CD4-positive, CD25-positive, alpha-beta regulatory T cell (primary cell): ENCODE results near the gene NT5M. TPM values are rescaled to one million over a fixed set of nuclear protein-coding genes. Genes with fewer than 3 reads are reported as not detected.
A peak's percentile ranks its signal among the peaks of the same experiment; 100 is the strongest.

Source experiments
- ATAC-seq, 2 donors: fragments of 150-1000 bp; cut with Tn5 transposase; one replicate each; pipeline ENCODE4 v1.10.0; 2021; ENCODE audit warnings: low read depth in 2 of 2, moderate number of reproducible peaks in 2 of 2, moderate library complexity in 1 of 2
- DNase-seq, 3 donors: peaks; one replicate each; pipeline versions ENCODE4 v3.0.0 to v3.0.0-alpha.2; 2012 to 2022; ENCODE audit warnings: mixed read lengths in 1 of 3
- H3K27ac ChIP-seq: one replicate; pipeline ENCODE4 v1.7.0; 2013; ENCODE audit warnings: mild to moderate bottlenecking, low read length; ENCODE audit not compliant: insufficient read depth, poor library complexity, severe bottlenecking
- H3K27me3 ChIP-seq: one replicate; pipeline ENCODE4 v1.7.0; 2013; ENCODE audit warnings: low read length; ENCODE audit not compliant: control insufficient read depth, insufficient read depth
- H3K36me3 ChIP-seq: one replicate; pipeline ENCODE4 v1.7.0; 2013; ENCODE audit warnings: mild to moderate bottlenecking, low read length, moderate library complexity; ENCODE audit not compliant: control insufficient read depth, insufficient read depth
- H3K4me1 ChIP-seq: 2 replicates; pipeline ENCODE4 v1.7.0; 2013; ENCODE audit warnings: mild to moderate bottlenecking, low read length; ENCODE audit not compliant: insufficient read depth, control insufficient read depth, poor library complexity, severe bottlenecking
- H3K4me3 ChIP-seq: one replicate; pipeline ENCODE4 v1.7.0; 2013; ENCODE audit warnings: low read depth, mild to moderate bottlenecking, low read length, moderate library complexity
- H3K9me3 ChIP-seq, 2 experiments: 1 replicate in 1 of 2; 2 replicates in 1 of 2; pipeline ENCODE4 v1.7.0; 2013; ENCODE audit warnings: low read length in 2 of 2, mild to moderate bottlenecking in 1 of 2, moderate library complexity in 1 of 2; ENCODE audit not compliant: control insufficient read depth in 2 of 2
- H3K27ac Mint-ChIP-seq, 3 donors: one replicate each; pipeline ENCODE4 v1.8.0; 2020 to 2022; ENCODE audit warnings: mild to moderate bottlenecking in 3 of 3, mixed read lengths in 3 of 3, moderate library complexity in 2 of 3
- H3K27me3 Mint-ChIP-seq: one replicate; pipeline ENCODE4 v1.8.0; 2022; ENCODE audit warnings: mild to moderate bottlenecking, mixed read lengths
- H3K36me3 Mint-ChIP-seq: one replicate; pipeline ENCODE4 v1.8.0; 2020; ENCODE audit warnings: mixed read lengths
- H3K4me1 Mint-ChIP-seq, 4 donors: one replicate each; pipeline ENCODE4 v1.8.0; 2020 to 2022; ENCODE audit warnings: mixed read lengths in 4 of 4, mild to moderate bottlenecking in 1 of 4
- H3K4me3 Mint-ChIP-seq, 4 donors: one replicate each; pipeline ENCODE4 v1.8.0; 2020 to 2022; ENCODE audit warnings: mild to moderate bottlenecking in 4 of 4, mixed read lengths in 4 of 4, moderate library complexity in 3 of 4
- H3K9me3 Mint-ChIP-seq, 7 donors: one replicate each; pipeline ENCODE4 v1.8.0; 2020 to 2022; ENCODE audit warnings: mixed read lengths in 7 of 7, mild to moderate bottlenecking in 3 of 7, moderate library complexity in 2 of 7
- polyA plus RNA-seq, 4 donors: library from polyadenylated mRNA; unstranded; fragments of 300-500 nt; fragmentation: Illumina TruSeq; gene quantifications; one replicate each; pipeline ENCODE4 v1.2.3, GENCODE V29; 2021
- total RNA-seq: library from RNA; stranded (reverse); gene quantifications from one replicate; pipeline ENCODE4 v1.2.3, GENCODE V29; 2022

The NT5M gene
- total and polyA plus RNA-seq, 5 donors from 2014 or later: 0.75 to 3.9 (median 2.0) TPM

DNA sequence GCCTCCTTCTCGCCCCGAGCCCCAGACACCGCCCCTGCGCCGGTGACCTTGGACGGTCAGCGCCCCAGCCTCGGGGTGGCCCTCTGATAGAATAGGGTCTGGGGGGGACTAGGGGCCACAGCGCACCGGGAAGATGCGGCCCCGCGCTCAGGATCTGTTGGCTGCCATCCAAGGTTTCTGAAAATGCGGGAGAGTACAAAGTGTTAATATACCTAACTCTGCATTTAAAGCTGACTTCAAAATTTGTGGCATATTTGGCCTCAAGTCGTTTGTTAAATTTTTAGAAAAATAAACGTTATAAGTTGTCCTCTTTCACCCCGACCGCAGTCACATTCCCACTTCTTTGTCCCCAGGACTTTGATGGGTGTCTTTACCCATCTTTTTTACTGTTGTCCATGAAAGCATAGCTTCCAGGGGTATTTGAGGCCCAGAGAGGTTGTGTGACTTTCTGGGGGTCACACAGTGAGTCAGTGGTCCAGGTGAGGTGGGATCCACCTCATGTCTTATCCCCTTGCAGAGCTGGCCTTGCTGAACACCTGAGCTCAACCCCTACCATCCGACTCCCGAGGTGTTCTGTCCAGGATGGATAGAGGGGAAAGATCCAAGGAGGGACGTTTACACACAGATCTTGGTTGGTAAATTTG lies 796 bp downstream of the NT5M start:
- peak overlapping the region; percentile 72 to 87 (median 87) for H3K27ac Mint-ChIP-seq
- Histone ChIP-seq H3K27me3 (no peaks in the 10 kb centered on the region), H3K9me3 (no peaks in the 10 kb centered on the region), H3K27ac (peak overlapping the region; percentile 41), H3K36me3 (no peaks in the 10 kb centered on the region), H3K4me1 (peaks cover 35% of the 10 kb centered on the region), H3K4me3 (peak overlapping the region; percentile 30)
- peaks cover 3% of the 10 kb centered on the region for H3K36me3 Mint-ChIP-seq
- ATAC-seq (no peak), DNase-seq (no peak)
- no peaks in the 10 kb centered on the region for H3K9me3 Mint-ChIP-seq
- peak overlapping the region; percentile 81 to 92 (median 84) for H3K4me3 Mint-ChIP-seq
- H3K4me1 Mint-ChIP-seq: peaks cover 6 to 38% (median 17%) of the 10 kb centered on the region in 4 donors
- H3K27me3 Mint-ChIP-seq: no peaks in the 10 kb centered on the region

DNA sequence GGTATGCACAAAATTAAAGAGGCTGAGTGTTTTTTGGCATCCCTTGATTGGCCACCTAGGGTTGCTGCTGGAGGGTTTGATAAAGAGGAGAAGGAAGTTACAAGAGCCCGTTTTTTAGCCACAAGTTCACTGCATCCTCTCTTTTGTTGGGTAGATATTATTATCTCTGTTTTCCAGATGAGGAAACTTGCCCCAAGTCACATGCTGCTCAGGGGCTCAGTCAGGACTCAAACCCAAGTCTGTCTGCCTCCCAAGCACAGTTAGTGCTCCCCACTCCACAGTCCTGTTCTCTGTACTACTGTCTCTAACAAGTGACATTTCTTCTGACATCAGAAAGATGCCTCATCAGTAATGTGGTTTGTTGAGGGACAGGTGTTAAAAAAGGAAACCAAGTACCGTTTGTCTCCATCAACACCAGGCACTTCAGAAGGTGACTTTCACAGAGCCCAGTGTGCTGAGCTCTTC lies 1.4 kb downstream of the NT5M start:
- peak overlapping the region; percentile 81 to 92 (median 84) for H3K4me3 Mint-ChIP-seq
- Histone ChIP-seq H3K36me3 (no peaks in the 10 kb centered on the region), H3K4me1 (peaks cover 35% of the 10 kb centered on the region), H3K9me3 (no peaks in the 10 kb centered on the region), H3K27me3 (no peaks in the 10 kb centered on the region), H3K4me3 (peak overlapping the region; percentile 30), H3K27ac (peak overlapping the region; percentile 41)
- peaks cover 3% of the 10 kb centered on the region for H3K36me3 Mint-ChIP-seq
- peak; percentile 46 to 60 for ATAC-seq
- DNase-seq: peak in 2 of 3 donors; percentile 46 to 69
- H3K27me3 Mint-ChIP-seq: no peaks in the 10 kb centered on the region
- H3K4me1 Mint-ChIP-seq: peaks cover 6 to 38% (median 17%) of the 10 kb centered on the region in 4 donors
- H3K9me3 Mint-ChIP-seq: no peaks in the 10 kb centered on the region
- H3K27ac Mint-ChIP-seq: peak overlapping the region; percentile 72 to 87 (median 87)

DNA sequence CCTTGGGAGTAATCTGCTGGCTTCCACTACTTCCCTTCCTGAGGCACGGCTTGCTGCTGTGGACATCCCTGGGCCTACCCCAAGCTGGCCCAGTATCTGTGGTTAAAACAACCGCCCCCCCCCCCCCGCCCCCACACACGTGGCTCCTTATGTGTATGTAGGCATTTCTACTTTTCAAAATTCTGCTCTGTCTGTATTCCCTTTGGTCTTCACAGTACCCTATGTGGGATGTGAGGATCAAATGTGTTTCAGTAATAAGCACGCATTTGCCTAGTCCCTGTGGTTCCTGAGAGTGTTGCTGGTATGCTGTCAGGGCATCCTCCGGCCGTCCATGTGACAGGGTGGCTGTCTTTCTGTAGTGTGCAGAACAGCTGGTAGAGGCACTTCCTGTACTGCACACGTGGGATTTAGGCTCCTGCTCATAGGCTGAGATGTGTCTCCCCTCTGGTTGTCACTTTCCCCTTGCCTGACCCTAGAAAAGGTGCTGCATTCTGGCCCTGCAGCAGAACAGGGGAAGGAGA lies 2.2 kb downstream of the NT5M start:
- Histone ChIP-seq H3K4me3 (peak overlapping the region; percentile 53), H3K36me3 (no peaks in the 10 kb centered on the region), H3K27ac (peak overlapping the region; percentile 41), H3K9me3 (no peaks in the 10 kb centered on the region), H3K4me1 (peaks cover 35% of the 10 kb centered on the region), H3K27me3 (no peaks in the 10 kb centered on the region)
- H3K9me3 Mint-ChIP-seq: no peaks in the 10 kb centered on the region
- peaks cover 6 to 33% (median 17%) of the 10 kb centered on the region in 4 donors for H3K4me1 Mint-ChIP-seq
- peak; percentile 82 to 85 for ATAC-seq
- peaks cover 3% of the 10 kb centered on the region for H3K36me3 Mint-ChIP-seq
- peak overlapping the region; percentile 80 to 89 (median 84) for H3K4me3 Mint-ChIP-seq
- DNase-seq: peak; percentile 26 to 86 (median 57)
- H3K27me3 Mint-ChIP-seq: no peaks in the 10 kb centered on the region
- H3K27ac Mint-ChIP-seq: peak overlapping the region in 2 of 3 donors; percentile 16 to 95

DNA sequence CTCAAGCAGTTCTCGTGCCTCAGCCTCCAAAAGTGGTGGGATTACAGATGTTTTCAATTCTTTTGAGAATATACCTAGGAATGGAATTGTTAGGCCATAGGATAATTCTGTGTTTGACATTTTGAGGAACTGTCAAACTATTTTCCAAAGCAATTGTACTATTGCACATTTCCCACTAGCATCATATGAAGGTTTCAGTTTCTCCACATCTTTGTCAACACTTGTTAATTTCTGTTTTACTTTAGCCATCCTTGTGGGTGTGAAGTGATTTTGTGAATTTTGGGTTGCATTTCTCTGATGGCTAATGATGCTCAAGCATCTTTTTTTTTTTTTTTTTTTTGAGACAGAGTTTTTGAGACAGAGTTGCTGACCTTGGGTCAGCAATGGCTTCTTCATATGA lies 6.2 kb downstream of the NT5M start:
- peaks cover 0 to 1% (median 0%) of the 10 kb centered on the region in 7 donors for H3K9me3 Mint-ChIP-seq
- no peak overlapping the region for H3K4me3 Mint-ChIP-seq
- DNase-seq (no peak), ATAC-seq (no peak)
- H3K36me3 ChIP-seq: no peaks in the 10 kb centered on the region
- H3K4me3 ChIP-seq: no peak overlapping the region
- peaks cover 13% of the 10 kb centered on the region for H3K36me3 Mint-ChIP-seq
- H3K27ac Mint-ChIP-seq: no peak overlapping the region
- no peaks in the 10 kb centered on the region for H3K27me3 Mint-ChIP-seq
- H3K4me1 Mint-ChIP-seq: peaks cover 6 to 20% (median 11%) of the 10 kb centered on the region in 4 donors
- H3K27me3 ChIP-seq: no peaks in the 10 kb centered on the region
- H3K27ac ChIP-seq: no peak overlapping the region
- no peaks in the 10 kb centered on the region for H3K9me3 ChIP-seq
- H3K4me1 ChIP-seq: peaks cover 21% of the 10 kb centered on the region

DNA sequence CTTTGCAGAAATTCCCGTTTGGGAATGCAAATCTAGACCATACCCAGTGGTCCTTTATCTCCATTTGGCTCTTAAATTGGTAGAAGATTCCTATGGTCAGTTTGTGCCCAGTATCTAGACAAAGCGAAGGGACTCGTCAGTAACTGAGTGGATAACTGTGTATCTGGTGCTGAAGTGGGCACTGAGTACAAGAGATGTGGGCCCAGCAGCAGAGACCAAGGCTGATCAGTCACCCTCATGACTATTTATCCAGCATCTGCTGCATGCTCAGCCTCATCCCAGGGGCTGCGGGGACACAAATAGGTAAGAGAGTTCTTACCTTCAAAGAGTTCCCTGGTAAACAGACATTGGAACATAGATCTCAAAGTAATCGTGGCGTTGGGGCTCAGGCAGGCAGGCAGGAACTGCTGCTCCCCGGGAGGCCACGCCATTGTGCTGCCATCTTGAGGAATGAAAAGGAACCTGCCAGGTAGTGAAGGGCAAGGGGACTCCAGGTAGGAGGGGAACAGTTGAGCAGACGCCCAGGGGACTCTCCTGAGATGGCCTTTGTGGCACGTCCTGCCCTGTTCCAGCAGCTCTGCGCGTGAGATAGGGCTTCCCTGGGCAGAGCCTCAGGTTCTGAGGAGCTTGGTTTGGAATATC lies 10.3 kb downstream of the NT5M start:
- H3K27me3 Mint-ChIP-seq: no peaks in the 10 kb centered on the region
- no peak overlapping the region for H3K4me3 Mint-ChIP-seq

DNA sequence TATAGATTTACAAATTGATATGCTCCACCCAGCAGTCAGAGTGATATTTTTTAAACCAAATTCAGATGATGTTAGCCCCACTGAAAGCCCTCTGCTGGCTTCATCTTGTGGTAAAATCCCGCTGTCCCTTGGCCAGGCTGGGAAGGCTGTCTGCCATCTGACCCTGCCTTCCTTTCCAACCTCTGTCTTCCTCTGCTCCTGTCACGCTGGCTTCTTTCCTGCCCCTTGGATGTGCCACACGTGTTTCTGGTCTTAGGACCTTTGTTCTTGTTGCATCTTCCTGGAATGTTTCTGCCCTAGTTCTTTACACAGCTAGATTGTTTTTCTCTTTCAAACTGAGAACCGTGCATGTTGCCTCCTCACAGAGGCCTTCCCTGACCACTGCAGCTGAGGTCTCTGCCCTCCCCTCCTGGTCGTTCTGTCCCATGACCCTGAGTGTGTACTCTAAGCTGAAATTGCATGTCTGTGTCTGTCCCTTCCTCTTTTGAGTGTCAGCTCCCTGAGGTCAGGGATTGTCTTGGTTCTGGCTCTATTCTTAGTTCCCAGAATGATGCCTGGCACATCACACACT lies 11.4 kb downstream of the NT5M start:
- no peaks in the 10 kb centered on the region for H3K27me3 ChIP-seq
- H3K36me3 ChIP-seq: no peaks in the 10 kb centered on the region
- Mint-ChIP-seq H3K4me3 (no peak overlapping the region), H3K27ac (no peak overlapping the region), H3K27me3 (no peaks in the 10 kb centered on the region), H3K9me3 (peaks cover 0 to 1% (median 0%) of the 10 kb centered on the region in 7 donors), H3K36me3 (peaks cover 10% of the 10 kb centered on the region), H3K4me1 (peaks cover 0 to 5% (median 0%) of the 10 kb centered on the region in 4 donors)
- H3K4me3 ChIP-seq: no peak overlapping the region
- DNase-seq (no peak), ATAC-seq (no peak)
- H3K4me1 ChIP-seq: peaks cover 6% of the 10 kb centered on the region
- H3K27ac ChIP-seq: no peak overlapping the region
- no peaks in the 10 kb centered on the region for H3K9me3 ChIP-seq

More for the DNA sequence above, 10.3 kb downstream of the NT5M start:
- Histone ChIP-seq H3K4me3 (no peak overlapping the region), H3K4me1 (peaks cover 6% of the 10 kb centered on the region), H3K9me3 (no peaks in the 10 kb centered on the region), H3K27ac (no peak overlapping the region), H3K27me3 (no peaks in the 10 kb centered on the region), H3K36me3 (no peaks in the 10 kb centered on the region)
- peak; percentile 60 to 82 (median 80) for DNase-seq
- Mint-ChIP-seq H3K9me3 (peaks cover 0 to 1% (median 0%) of the 10 kb centered on the region in 7 donors), H3K27ac (peak overlapping the region in 1 of 3 donors; percentile 59), H3K36me3 (peaks cover 13% of the 10 kb centered on the region), H3K4me1 (peaks cover 0 to 5% (median under 1%) of the 10 kb centered on the region in 4 donors)
- ATAC-seq: peak; percentile 93 to 96

DNA sequence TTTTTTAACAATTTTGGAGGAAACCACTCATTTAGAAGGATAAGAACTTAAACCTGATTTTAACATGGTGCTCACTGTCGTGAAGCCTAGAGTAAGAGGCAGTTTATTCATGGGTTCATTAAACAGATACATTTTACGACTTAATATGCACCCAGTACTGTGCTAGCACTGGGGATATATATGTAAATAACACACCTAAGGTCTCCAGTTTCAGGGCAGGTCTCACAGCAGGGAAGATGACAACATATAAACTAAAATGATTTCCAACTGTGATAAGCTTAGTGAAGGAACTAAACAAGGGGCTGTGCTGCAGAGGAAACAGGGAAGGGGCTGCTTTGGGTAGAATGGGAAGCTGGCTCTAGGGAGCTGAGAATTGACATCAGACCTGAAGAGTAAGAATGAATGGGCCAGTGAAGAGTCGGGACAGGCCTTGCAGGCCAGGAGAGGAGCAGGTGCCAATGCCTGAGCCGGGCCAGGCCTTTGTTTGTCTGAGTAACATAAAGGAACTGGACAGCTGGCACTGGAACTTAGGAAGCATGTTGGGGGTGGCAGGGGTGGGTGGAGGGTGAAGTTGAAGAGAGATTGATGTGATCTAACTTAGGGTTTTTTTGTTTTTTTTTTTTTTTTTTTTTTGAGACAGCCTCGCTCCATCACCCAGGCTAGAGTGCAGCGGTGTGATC lies 12.1 kb downstream of the NT5M start:
- Histone ChIP-seq H3K27ac (no peak overlapping the region), H3K4me1 (peaks cover 6% of the 10 kb centered on the region), H3K27me3 (no peaks in the 10 kb centered on the region), H3K9me3 (no peaks in the 10 kb centered on the region), H3K36me3 (no peaks in the 10 kb centered on the region), H3K4me3 (no peak overlapping the region)
- Mint-ChIP-seq H3K27ac (no peak overlapping the region), H3K36me3 (peaks cover 10% of the 10 kb centered on the region), H3K27me3 (no peaks in the 10 kb centered on the region), H3K4me3 (no peak overlapping the region), H3K9me3 (peaks cover 0 to 1% (median 0%) of the 10 kb centered on the region in 7 donors), H3K4me1 (peaks cover 0 to 5% (median 0%) of the 10 kb centered on the region in 4 donors)
- DNase-seq (no peak), ATAC-seq (no peak)
